ENCODE data around the gene CTH. TPM values are rescaled to one million over a fixed set of nuclear protein-coding genes. Genes with fewer than 3 reads are reported as not detected.
"Not testable (repeated sequence)": the region's sequence is repeated elsewhere in the genome, so short reads cannot be mapped to it uniquely, and the experiment has no call there.

The CTH gene
- polyA plus RNA-seq, 6 donors from 2014 or later = 0.74 to 2.2 (median 1.7) TPM; not detected in 1

GRCh38 chr1:70477905-70478304, 66.8 kb downstream of the CTH start:
- H3K4me1 Mint-ChIP-seq; H3K36me3 Mint-ChIP-seq; ATAC-seq (ENCODE audit: low read depth in 2 of 2); H3K27me3 Mint-ChIP-seq; H3K9me3 Mint-ChIP-seq; H3K4me3 Mint-ChIP-seq; H3K27ac Mint-ChIP-seq; DNase-seq: not testable (repeated sequence)

- no peak for DNase-seq
- H3K4me1 Mint-ChIP-seq = no peaks in the 10 kb centered on the region
- peaks cover 0 to 14% (median 4%) of the 10 kb centered on the region in 3 donors for H3K27me3 Mint-ChIP-seq
- H3K27ac Mint-ChIP-seq = peak overlapping the region in 1 of 6 donors; percentile 48
- peaks cover 0 to 2% (median 0%) of the 10 kb centered on the region in 7 donors for H3K9me3 Mint-ChIP-seq
- no peaks in the 10 kb centered on the region for H3K36me3 Mint-ChIP-seq
- ATAC-seq (ENCODE audit: low read depth in 2 of 2) = no peak
- H3K4me3 Mint-ChIP-seq = no peak overlapping the region
Observed at GRCh38 chr1:70483342-70483741, 72.3 kb downstream of the CTH start.

- no peaks in the 10 kb centered on the region for H3K4me1 Mint-ChIP-seq
- H3K27me3 Mint-ChIP-seq = peaks cover 0 to 19% (median 6%) of the 10 kb centered on the region in 3 donors
- H3K9me3 Mint-ChIP-seq = peaks cover 0 to 18% (median 0%) of the 10 kb centered on the region in 7 donors
- DNase-seq (no peak), ATAC-seq (ENCODE audit: low read depth in 2 of 2) (no peak)
- no peak overlapping the region for H3K4me3 Mint-ChIP-seq
- no peaks in the 10 kb centered on the region for H3K36me3 Mint-ChIP-seq
- H3K27ac Mint-ChIP-seq = no peak overlapping the region
Observed at GRCh38 chr1:70485624-70486023, 74.6 kb downstream of the CTH start.

GRCh38 chr1:70486676-70487458, 75.8 kb downstream of the CTH start:
- ATAC-seq (ENCODE audit: low read depth in 2 of 2) = no peak
- Mint-ChIP-seq H3K4me1 (no peaks in the 10 kb centered on the region), H3K9me3 (peaks cover 0 to 19% (median 0%) of the 10 kb centered on the region in 7 donors), H3K4me3 (no peak overlapping the region), H3K36me3 (no peaks in the 10 kb centered on the region), H3K27ac (no peak overlapping the region), H3K27me3 (peaks cover 6 to 25% (median 18%) of the 10 kb centered on the region in 3 donors)
- DNase-seq = no peak

- Mint-ChIP-seq H3K36me3 (no peaks in the 10 kb centered on the region), H3K4me3 (no peak overlapping the region), H3K27me3 (peaks cover 6 to 19% (median 18%) of the 10 kb centered on the region in 3 donors), H3K27ac (no peak overlapping the region), H3K4me1 (no peaks in the 10 kb centered on the region), H3K9me3 (peaks cover 0 to 19% (median 0%) of the 10 kb centered on the region in 7 donors)
- ATAC-seq (ENCODE audit: low read depth in 2 of 2) = no peak
- DNase-seq = no peak
Observed at GRCh38 chr1:70487459-70487815, 76.4 kb downstream of the CTH start.

GRCh38 chr1:70487910-70488665, 77.0 kb downstream of the CTH start:
- peak overlapping the region in 1 of 6 donors; percentile 54 for H3K27ac Mint-ChIP-seq
- no peak for ATAC-seq (ENCODE audit: low read depth in 2 of 2)
- peaks cover 6 to 18% (median 18%) of the 10 kb centered on the region in 3 donors for H3K27me3 Mint-ChIP-seq
- H3K4me1 Mint-ChIP-seq = no peaks in the 10 kb centered on the region
- DNase-seq = no peak
- H3K4me3 Mint-ChIP-seq = peak overlapping the region in 1 of 8 donors; percentile 31
- H3K36me3 Mint-ChIP-seq = no peaks in the 10 kb centered on the region
- peaks cover 0 to 19% (median 0%) of the 10 kb centered on the region in 7 donors for H3K9me3 Mint-ChIP-seq

Other genes with a start within 250 kb of the CTH start
- 1 to 10 TPM; 4.4 to 9.0 (median 6.4) TPM for gene LRRC40, start 205.7 kb upstream of the CTH start, polyA plus RNA-seq (ENCODE audit: low read depth in 6 of 6)
- 10 to 100 TPM; 56.2 to 95.3 (median 78.1) TPM for gene SRSF11, start 189.9 kb upstream of the CTH start, polyA plus RNA-seq (ENCODE audit: low read depth in 6 of 6)
- gene ANKRD13C, start 56.5 kb upstream of the CTH start, polyA plus RNA-seq (ENCODE audit: low read depth in 6 of 6) = 10 to 100 TPM in 5 of 6 donors, 1 to 10 TPM in 1; 9.6 to 17.2 (median 13.2) TPM